Activated CD4-positive, alpha-beta T cell treated with anti-CD3 and anti-CD28 coated beads, Interleukin-2, amount 50 U/mL, for 24 hours (primary cell): ENCODE data around the gene ADAM12.

Experiments
- DNase-seq, 2 donors: peaks; one replicate each; pipeline ENCODE4 v3.0.0-alpha.2; 2020; ENCODE audit warnings: low read depth in 1 of 2, low spot score in 1 of 2

ADAM12 gene

DNA sequence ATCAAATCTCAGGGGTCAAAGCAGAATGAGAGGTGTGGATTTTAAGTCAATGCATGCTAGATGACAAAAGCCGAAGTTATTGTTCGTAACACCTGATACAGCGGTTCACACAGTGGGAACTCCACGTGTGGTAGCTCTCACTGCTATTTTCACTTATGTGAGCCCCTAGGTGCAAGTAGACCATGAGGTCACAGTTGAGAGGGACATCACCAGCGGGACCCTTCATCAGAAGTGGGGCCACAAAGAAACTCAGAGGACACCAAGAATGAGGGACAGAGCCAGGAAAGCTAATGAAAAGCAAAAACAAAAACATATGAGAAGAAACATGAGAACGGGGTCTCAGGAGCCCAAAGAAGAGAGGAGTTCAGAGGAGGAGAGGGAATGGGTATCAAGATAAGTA is 63.5 kb downstream of the ADAM12 start:
- DNase-seq: no peak

- no peak for DNase-seq
Measured at GRCh38 chr10:126321440-126321839, 66.8 kb downstream of the ADAM12 start.

DNA sequence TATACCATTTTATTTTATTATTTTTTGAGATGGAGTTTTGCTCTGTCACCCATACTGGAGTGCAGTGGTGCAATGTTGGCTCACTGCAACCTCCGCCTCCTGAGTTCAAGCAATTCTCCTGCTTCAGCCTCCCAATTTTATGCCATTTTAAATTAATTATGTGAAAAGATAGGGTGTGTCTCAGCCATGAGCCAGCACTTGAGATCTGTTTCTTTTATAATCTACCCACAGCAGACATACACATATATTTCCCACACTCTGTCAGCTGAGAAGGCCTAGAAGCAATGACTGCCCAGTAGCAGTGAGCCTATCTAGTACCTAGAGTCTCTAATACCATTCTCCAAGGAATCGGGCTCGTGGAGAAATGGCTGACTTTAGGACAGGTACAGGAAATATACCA is 70.5 kb downstream of the ADAM12 start:
- DNase-seq: no peak

DNA sequence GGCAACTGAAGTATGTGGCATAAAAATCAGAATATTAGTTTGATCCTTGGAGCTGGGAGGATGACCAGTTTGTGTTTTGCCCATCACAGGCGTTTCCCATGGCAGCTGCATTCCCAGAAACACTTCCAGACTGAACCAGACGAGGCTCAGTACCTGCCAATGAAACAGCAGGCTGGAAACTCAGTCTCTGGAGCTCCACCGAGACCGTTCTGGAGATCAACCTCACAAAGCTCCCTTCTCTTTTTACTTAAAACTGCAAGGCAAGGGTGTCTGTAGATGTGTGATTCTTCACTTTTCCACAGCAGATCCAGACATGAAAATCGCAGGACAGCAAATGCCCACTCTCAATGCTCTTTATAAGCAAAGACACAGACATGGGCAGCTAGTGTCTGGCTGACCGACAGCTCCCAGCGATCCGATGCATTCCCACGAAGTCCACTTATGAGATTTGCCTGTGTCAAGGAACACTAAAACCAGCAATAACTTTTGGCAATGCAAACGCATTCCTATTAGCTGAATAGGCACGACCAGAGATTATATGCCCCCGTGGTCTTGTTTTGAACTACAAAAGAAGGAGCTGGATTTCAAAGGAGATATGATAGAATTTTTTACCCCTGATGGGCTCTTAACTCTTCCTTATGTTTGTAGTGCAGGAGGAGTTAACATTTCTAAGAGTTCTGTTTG is 72.6 kb downstream of the ADAM12 start:
- no peak for DNase-seq

- no peak for DNase-seq
Measured at GRCh38 chr10:126314863-126315493, 73.3 kb downstream of the ADAM12 start.

- DNase-seq: no peak
Measured at GRCh38 chr10:126312167-126312566, 76.1 kb downstream of the ADAM12 start.

- no peak for DNase-seq
Measured at GRCh38 chr10:126309228-126309883, 78.9 kb downstream of the ADAM12 start.

DNA sequence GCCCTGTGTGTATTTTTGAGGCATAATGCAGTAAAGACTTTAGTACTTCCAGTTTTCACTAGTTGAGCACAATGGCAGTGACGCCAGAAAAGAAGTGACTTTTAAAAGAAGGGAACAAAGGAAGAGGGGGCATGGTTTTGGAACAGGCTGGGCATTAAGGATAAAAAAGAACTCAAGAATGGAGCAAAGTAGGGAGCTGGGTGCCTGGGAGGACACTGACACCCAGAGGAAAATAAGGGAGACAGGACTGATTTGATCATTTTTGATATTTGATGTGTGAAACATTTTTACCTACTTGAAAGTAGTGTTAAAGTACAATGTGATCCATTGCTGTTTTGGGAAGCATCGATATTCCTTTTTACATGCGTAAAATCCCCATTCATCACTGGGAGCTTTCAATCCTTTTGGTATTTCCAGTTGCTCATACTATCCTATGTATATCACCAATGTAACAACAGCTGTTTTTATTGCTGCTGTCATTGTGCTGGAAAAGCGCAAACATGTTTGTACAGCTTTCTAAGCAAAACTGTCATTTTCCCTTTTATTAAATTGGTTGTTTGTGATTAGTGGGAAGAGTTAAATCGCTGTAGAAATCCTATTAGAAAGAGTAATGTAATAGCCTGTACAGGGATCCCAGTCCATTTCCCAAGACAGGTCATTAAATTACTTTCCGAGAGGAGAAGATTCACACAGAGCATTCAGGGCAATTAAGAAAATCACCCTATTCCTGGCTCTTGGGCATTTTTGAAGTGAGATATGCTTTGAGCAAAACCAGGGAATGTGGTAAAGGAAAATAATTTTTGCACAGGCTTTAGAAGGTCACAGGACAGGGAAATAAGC is 85.2 kb downstream of the ADAM12 start:
- no peak for DNase-seq

DNA sequence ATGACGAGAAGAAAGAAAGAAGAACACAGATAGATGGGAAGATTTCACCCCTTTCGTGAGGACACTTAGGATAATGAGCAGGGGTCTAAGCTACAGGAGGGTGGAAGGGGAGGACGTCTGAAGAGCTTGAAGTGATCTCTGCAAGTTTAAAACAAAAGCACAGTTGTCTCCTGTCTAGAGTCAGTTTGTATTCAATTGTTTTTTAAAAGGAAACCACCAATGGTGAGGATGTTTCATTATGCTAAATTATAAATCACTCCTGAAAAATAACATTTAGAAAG is 85.9 kb downstream of the ADAM12 start:
- DNase-seq: no peak

GRCh38 chr10:126301701-126302475 is 86.4 kb downstream of the ADAM12 start:
- no peak for DNase-seq

GRCh38 chr10:126294451-126294850 is 93.8 kb downstream of the ADAM12 start:
- DNase-seq: no peak

GRCh38 chr10:126290232-126290631 is 98.0 kb downstream of the ADAM12 start:
- no peak for DNase-seq

- DNase-seq: no peak
Measured at GRCh38 chr10:126288547-126289493, 99.5 kb downstream of the ADAM12 start.

GRCh38 chr10:126286256-126286780 is 102.0 kb downstream of the ADAM12 start:
- no peak for DNase-seq

GRCh38 chr10:126283307-126283706 is 105.0 kb downstream of the ADAM12 start:
- DNase-seq: no peak

GRCh38 chr10:126278851-126279250 is 109.4 kb downstream of the ADAM12 start:
- DNase-seq: no peak

DNA sequence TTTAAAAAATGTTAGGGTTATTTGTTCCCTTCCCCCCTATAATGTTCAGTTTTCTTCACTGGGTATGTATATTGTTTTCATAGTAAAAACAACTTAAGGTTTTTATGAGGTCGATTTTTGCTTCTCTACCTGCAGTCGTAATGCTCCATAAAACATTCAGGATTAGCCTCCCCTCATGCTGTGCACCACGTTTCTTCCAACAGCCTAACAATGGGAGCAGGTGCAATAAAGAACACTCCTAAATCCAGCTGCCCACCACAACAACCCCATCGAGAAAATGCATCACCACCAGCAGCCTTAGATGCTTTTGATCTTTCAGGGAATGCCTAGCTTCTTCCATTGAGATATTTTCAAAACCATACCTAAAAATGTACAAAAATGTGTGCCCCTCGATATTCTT is 111.1 kb downstream of the ADAM12 start:
- no peak for DNase-seq

- DNase-seq: no peak
Measured at GRCh38 chr10:126272526-126272925, 115.8 kb downstream of the ADAM12 start.

DNA sequence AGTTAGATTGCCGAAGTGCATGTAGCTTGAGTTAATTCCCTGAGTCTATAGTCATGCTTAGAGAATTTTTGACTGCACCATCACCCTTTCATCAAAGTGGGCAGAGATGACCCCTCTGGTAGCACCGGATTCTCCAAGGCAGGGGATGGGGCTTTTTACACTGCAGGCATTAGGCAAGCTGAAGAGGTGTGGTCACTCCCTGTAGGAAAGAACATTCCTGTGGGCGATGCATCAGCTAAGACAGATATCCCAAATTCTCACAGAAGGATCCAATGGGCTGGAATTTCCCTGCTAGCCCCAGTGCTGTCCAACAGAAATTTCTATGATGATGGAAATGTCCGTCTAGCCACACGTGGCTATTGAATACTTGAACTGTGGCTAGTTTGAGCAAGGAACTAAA is 118.2 kb downstream of the ADAM12 start:
- no peak for DNase-seq
